Measurements from ENCODE around the gene EZR.

The EZR gene

DNA sequence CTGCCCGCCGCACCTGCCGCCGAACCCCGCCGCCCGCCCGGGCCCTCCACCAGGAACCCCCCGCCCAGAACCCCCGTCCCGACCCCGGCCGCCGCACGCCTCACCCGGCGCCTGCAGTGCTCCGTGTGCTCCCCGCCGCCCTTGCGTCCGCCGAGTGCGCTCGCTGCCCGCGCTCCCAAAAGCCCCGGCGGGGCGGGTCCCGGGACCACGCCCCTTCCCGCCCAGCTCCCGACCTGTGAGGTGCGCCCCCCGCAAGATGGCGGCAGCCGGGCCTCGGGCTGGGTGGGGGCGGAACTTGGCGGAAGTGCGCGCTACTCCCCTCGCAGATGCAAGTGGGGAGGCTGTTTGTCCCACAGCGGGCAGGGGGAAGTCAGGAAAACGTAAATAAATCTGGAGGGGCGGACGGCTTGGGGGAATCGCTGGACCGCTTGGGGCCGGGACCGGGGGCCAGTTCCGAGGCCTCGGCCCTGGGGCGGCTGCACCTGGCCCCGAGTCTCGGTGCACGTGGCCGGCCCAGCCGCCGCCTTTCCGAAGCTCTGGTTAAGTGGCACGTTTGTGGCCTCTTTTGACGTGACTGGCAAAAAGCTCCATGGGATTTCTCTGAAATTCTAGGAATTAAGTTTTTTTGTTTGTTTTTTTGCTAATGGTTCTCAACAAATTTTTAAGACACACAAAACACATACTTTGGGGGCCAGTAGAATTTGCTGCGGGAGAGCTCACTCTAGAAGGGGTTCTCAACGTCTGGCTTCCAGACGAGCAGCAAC, at the start of gene EZR:
Gene EZR (minus strand): TSS at position 156 of the 764 bp plus-strand sequence. CDS start 1,275 bp downstream, outside the sequence.
- no peak for DNase-seq

DNA sequence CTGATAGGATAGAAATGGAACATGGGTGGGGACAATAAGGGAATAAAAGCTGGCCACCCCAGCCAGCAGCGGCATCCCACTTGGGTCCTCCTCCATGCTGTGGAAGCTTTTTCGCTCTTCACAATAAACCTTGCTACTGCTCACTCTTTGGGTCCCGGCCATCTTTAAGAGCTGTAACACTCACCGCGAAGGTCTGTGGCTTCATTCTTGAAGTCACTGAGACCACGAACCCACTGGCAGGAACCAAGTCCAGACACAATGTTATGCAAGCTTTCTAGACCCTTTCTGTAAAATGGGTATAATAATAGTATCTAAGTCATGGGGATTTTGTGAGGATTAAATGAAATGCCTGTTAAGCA, 48.9 kb upstream of the EZR start:
- no peak for DNase-seq

DNA sequence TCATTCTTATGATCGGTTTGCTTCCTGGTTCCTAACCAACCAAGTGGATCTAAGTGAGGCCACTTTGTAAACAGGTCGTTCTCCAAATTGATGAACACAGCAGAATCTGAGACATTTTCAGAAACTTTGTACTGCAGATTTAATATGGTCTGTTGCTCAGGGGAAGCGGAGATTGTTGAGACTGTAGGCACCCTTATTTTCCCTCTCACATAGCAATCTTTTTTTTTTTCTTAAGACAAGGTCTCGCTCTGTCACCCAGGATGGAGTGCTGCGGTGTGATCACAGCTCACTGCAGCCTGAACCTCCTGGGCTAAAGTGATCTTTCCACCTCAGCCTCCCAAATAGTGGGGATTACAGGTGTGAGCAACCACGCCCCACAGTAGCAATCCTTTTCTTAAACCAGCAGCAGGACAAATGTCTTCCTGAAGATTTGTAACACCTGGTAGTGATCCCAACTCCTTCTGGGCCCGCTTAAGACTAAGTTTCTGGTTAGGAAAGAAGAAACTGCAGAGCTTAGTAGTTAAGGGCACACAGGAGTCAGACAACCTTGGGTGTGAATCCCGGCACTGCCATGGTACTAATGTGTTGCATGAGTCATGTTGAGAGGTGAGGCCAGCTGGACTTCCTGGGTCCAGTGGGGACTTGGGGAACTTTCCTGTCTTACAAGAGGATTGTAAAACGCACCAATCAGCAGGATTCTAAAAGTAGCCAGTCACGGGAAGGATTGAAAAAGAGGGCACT, 48.4 kb upstream of the EZR start:
- DNase-seq = no peak

DNA sequence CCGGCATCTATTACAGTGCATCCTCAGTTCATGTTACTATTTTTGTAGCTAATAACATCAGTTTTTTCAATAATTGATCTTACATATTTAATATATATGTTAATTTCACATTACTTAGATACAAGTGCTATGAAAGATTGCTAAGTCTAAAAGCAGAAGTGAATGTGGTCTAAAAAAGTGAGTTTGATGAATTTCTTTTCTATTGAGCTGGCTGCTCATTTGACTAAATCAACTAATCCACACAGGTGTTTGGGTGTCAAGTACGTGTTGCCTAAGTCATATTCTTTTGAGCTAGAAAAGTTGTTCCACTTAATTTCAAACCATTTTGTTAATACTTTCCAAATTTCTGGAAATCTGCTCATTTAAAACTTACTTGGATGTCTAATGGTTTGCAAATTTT, 46.6 kb upstream of the EZR start:
- no peak for DNase-seq

DNA sequence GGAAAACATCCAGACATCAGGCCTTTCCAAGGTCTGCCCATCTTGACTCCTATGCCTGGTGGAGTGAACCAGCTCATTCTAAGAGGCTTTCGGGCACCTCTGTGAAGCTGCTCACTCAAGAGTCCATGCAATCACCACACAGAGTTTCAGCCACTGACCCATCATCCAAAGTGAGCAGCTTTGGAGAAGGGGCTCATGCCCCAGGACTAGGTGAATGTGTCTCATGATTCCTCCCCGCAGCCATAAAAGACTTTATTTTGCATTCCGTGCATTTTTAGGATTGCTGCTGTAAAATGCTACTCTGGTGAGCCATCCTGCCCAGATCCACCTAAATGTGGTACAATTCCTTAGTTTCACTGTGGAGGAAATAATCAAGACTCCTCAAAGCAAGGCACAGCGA, 44.5 kb upstream of the EZR start:
- DNase-seq = no peak

DNA sequence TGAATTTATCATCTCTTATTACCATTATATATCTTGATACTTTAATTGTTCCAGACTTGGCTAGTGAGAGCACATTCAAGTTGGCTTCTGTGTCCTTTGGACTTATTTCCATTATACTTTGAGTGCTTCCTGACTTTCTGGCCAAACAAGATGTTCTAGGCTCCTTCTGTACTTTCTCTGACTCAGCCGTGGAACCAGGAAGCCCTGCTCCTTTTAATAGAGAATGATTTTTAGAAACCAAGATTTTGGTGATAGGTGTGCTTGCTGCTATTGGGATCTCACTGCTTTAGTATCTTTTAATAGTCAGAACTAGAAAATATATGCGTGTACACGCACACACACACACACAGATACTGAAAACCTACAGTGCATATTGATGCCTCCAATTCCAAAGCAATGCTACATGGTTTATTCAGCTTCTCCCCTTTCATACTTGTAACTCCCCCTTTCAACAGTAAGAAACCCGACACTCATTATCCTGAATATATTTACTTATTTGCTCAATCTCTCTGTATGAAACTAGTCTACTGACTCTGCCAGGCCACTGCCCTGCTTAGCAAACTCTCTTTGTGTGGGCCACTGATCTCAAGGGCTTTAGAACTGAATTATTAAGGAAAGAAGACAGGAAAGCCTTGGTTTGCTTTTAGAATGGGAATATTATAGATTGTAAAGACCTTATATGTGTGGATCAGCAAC, 42.7 kb upstream of the EZR start:
- DNase-seq = no peak

DNA sequence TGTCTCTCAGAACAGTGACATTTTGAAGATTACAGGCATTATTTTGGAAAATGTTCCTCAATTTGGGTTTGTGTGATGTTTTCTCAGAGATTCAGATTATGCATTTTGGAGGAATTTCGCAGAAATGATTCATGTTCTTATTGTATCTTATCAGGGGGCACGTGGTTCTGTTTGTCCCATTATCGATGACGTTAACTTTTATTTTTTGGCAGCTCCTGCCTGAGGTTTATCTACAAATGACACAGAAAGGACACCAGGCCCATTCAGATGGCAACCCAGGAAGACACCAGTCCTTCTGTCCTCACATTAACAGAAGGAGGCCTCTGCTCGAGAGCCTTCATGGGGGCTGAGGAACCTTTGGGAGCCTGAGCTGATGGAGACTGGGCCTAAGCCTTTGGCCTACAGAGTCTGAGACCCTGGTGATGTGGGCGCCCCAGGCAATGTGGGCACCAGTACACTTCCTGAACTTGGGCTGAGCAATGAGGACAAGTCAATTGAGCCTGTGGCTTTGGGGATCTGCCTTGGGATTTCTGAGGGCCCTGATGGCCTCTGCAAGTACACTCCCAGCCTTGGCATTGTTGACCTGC, 41.2 kb upstream of the EZR start:
- no peak for DNase-seq

DNA sequence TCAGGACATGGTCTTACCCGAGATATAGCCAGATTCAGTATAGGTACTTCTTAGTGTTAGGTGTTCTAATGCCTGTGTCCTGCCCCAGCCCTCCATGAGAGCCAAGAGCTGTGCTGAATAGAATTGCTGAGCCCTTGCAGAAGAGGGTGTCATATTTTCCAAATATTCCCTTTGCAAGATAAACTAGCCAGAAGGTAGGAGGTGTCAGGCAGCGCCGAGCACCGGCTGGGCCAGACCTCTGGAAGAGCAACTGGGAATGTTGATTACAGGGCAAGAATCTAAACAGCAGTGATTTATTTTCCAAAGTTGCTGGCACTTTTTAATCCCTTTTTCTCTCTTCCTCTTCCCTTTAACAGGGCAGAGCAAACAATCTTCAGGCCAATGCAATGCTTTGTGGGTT, 37.1 kb upstream of the EZR start:
- no peak for DNase-seq

DNA sequence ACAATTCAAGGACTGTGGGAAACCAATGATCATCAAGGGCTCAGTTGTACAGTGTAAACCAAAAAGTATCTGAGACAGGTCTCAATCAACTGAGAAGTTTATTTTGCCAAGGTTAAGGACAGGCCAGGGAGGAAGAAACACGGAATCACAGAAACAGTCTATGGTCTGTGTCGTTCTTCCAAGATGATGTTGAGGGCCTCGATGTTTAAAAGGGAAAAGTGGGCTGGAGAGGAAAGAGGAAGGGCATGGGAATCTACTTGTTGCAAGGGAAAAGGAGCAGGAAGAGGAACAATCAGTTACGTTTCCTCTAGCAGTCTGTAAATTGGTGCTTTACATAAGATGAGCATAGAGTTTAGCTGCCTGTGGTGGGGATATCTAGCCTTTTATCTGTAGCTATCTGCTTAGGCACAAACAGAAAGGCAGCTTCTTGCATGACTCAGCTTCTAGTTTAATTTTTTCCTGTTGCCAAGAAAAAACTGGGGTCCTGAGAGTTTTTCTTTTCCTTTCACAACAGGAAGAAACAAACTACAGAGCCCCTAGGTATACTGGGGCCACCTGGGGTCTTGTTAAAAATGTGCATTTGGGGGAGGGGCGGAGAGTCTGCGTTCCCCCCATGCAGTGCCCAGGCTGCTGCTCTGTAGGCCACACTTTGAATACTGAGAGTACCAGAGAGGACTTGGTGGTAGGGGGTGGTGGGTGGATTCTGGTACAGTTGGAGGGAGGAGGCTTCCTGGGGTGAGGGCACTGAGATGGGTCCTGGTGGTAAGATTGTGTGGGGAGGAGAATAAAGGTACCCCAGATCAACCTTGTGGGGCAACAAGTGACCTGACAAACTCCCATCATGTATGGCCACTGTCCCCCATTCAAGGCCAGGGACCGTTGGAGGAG, 35.3 kb upstream of the EZR start:
- DNase-seq = no peak

DNA sequence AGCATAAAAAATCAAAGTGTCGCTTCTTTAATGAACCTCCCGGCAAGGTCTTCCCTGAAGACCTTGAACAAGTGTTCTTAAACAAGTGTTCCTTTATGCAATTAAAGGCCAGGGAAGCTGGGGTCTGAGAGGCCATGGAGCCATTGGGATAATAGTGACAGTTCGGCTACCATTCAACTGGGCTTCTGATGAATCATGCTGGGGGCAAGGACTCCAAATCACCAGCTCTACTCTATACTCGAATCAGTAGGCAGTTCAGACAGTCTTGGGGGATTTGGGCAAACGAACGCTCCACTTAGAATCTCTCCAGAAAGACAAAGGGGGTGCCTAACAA, 34.7 kb upstream of the EZR start:
- DNase-seq = no peak

DNA sequence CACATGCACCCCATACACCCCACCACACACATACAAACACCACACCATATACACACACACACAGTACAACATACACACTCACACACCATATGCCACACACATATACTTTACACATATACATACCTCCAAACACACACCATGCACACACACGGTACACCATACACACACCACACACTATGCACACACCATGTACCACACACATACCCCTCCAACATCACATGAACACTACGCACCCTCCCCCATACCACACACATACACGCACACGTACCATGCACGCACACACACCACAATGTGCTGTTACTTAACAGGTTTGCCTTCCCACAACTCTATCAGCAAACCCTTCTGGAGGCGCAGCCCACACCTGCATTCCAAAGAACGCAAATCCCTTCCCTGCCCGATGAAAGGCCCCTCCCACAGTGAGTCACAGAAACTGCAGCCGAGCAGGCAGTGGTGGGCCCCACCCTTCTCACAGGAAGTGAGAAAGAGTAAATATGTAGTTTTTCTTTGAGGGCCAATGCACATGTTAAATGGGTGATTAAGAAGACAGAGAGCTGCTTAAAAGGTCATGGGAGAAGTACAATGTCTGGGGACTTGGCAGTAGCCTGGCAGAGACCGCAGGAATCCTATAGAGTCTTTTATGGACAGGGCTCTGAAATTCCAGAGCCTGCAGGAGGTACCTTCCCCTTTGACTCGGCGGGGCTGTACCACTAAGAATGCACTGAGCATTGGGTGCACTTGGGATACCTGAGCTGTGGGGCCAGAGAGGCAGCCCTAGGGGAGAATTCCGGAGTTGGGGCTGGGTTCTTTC, 34.1 kb upstream of the EZR start:
- DNase-seq = peak; percentile 39

DNA sequence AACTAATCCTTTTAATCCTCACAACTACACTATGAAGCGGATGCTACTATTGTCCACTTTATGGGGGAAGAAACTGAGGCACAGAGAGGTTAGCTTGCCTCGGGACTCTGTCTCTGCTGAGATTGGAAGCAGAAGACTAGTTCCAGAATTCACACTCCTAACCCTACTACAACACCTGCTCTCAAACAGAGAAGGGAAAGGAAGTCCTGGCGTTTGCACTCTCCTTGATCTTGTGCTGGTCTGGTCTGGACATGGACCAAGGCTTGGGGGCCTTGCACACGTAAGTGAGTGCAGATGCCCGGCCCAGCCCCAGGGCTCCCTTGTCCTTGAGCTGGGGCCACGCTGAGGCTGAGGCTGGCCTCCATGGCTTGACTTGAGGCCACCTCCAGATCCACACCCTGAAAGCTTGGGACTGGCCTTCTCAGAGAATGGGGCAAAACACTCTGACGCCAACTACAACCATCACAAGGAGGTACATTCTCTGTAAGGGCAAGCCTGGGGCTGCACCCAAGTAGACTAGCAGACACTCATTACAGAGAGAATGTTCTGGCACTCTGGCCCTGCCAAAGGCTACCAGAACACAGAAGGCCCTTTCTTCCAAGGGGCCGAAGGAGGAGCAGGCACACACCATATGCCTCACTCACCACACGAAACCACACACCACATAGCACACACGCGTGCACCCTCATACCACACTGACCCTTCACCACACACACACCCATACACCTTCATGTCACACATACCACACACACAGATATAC, 33.3 kb upstream of the EZR start:
- no peak for DNase-seq

DNA sequence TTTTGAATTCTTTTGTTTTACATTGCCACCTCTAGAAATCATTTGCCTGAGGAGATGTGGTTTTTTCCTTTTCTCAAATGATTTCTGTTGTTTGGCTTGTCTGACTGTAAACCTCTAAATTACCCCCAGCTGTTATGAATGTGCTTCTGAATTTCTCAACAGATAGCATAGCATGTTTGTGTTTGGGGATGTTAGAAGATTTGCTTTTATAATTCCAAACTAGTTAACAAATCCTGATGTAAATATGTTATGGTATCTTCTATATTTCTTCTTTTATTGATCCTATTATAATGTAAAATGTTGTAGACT, 31.6 kb upstream of the EZR start:
- DNase-seq = no peak

DNA sequence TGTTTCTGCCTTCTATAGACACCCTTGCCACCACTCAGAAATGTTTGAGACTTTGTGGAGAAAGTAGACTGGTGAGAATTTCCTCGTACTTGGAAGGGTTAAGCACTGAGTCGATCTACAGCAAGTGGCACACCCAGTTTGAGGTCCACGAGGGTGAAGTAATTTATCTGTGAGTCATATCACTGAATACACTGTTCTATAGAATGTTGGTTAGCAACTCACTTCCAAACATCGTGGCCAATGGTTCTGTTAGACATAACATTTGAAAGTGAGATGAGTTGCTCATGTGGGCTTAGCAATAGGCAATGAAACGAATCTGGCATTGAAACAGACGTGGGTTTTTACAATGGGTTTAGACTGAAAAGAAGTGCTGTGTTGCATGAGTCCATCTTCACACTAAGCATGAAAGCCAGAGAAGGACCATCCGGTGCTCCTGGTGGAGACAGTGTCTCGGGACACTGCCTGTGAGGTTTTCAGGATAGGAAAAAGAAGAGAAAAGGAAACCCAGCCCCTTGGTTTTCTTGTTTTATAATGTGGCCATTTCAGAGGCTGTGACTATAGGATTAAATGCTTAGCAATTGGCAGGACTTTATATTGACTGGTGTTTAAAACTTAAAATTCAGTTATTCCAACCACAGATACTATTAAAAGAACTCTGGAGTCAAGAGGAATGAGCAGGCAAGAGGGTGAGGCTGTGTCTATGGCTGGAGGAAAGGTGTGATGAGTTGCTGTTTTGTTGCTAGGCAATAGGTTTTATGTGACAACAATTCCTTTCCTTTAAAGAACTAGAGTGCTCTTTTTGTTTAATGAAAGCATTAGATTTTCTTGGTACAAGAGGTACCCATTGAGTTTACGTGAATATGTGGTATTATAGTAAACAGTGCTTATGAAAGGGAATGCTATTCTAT, 31.0 kb upstream of the EZR start:
- peak; percentile 85 for DNase-seq

DNA sequence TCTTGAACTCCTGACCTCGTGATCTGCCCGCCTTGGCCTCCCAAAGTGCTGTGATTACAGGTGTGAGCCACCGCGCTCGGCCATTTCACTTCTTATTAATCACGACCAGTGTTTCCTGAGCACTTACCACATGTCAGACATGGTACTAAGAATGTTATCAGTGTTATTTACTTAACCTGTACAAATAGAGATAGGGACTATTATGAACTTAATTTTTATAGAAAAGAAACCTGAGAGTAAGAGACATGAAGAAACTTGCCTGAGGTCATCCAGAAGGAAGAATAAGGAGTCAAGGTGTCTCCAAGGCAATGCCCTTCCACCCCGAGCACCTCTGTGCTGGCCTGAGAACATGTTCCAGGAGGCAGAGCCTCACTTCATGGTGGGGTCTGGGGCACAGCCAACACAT, 29.3 kb upstream of the EZR start:
- no peak for DNase-seq

DNA sequence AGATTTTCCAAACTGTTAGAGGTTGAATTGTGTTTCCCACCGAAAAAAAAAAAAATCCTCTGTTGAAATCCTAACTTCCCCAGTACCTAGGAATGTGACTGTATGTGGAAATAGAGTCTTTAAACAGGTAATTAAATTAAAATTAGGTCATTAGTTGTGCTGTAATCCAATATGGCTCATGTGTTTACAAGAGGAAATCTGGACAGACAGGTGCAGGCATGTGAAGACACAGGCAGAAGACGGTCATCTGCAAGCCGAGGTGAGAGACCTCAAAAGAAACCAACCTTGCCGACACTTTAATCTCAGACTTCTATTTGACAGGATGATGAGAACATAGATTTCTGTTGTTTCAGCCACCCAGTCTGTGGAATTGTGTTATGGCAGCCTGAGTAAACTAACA, 28.6 kb upstream of the EZR start:
- DNase-seq = no peak

DNA sequence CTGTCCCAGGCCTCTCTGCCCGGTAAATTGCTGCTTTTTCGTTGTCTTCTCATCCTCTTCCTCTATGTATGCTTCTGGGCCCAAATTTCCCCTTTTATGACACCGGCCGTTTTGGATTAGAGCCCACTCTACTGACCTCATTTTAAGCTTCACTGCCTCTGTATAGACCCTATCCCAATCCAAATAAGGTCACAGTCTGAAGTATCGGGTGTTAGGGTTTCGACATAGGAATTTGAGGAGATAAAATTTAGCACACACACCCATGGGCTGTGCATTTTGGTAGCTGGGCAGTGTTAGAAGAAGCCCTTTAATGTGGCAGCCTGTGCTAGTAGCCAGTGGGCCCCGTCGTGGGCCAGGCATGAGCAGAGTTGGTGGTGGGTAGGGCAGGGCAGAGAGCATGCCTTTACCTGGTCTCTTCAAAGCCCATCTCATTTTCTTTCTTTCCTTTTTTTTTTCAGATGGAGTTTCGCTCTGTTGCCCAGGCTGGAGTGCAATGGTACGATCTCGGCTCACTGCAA, 27.9 kb upstream of the EZR start:
- DNase-seq = no peak

DNA sequence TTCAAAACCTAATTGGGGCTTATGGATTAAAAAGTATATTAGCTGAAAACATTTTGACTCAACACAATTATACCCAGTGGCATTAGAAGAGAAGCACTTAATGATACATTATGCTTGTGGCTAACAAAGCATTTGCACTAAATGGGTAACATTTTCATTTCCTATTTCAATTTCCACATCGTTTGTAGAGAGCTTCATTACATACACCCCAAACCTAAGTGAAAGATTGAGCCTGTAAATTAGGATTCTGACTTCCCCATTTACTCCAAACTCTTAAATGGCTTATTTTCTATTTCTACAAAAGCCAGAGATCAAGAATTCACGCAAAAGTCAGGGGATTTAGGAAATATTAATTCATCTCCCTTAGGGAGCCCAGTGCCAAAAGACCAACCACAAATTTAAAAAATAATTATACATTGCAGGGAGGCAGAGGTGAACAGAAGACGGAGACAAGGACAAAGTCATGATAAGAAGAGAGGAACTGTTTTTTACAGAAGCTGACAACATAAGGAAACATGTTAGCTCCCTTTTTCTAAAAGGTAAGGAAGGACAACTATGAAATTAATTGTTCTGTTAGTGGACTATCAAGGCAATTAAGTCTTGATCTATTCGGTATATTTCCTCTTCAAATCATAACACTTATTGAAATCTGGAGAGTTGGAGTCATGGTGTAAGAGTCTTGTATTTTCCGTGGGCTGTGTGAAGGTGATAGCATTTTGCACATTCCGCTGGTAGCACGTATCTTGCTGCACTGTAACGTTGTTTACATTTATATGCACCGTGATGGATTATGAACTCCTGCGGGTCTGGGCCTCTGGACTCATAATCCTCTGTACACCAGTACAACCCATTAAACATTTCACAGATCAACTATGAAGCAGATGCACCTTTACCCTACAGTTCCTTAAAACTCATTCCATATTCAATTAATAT, 24.8 kb upstream of the EZR start:
- no peak for DNase-seq

DNA sequence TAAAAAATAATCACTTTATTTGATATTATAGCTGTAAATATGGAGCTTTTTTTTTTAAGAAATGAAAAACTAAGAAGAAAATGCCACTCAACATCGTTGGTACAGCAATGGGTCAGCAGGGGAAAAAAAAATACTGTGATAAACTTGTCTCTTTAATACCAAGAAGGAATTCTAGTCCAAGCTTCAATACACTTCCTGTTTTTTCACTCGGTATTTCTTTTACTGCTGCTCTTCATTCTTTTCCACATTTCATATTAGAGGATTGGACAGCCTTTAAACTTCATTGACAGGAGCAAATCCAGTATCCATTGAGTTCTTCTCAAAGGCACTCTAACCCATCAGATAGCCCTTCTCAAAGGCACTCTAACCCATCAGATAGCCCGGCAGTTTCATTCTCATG, 22.2 kb upstream of the EZR start:
- DNase-seq = no peak

All from amniotic stem cell (primary cell).